GM12874 (cell line): ENCODE measurements around the gene DUSP5.

Source experiments
- TF ChIP-seq, protein P1 (sequence below): IDR thresholded peaks from 2 replicates; pipeline ENCODE4 v1.5.1; 2011; ENCODE audit warnings: low read depth, mild to moderate bottlenecking, control low read depth, low read length, moderate library complexity; ENCODE audit not compliant: insufficient read depth

The DUSP5 gene

DNA sequence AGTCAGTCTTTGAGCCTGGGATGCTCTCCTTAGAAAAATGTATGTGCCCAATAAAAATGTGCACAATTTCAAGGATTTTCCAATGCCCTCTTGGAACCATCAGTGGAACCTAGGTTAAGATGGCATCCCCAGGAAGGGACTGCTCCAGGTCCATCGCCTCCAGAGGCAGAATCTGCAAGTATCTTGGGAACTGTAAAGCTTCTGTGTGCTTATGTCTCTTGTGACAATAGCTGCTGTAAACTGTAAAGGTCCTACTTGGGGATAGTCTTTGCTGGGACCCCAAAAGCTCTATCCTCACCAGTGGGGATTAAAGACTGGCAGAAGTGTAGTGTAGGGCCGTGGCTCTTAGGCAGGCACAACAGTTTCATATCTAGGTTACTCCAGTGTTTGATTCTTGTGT lies 11.9 kb downstream of the DUSP5 start:
- TF ChIP-seq, protein P1, sequence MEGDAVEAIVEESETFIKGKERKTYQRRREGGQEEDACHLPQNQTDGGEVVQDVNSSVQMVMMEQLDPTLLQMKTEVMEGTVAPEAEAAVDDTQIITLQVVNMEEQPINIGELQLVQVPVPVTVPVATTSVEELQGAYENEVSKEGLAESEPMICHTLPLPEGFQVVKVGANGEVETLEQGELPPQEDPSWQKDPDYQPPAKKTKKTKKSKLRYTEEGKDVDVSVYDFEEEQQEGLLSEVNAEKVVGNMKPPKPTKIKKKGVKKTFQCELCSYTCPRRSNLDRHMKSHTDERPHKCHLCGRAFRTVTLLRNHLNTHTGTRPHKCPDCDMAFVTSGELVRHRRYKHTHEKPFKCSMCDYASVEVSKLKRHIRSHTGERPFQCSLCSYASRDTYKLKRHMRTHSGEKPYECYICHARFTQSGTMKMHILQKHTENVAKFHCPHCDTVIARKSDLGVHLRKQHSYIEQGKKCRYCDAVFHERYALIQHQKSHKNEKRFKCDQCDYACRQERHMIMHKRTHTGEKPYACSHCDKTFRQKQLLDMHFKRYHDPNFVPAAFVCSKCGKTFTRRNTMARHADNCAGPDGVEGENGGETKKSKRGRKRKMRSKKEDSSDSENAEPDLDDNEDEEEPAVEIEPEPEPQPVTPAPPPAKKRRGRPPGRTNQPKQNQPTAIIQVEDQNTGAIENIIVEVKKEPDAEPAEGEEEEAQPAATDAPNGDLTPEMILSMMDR, result no peak

DNA sequence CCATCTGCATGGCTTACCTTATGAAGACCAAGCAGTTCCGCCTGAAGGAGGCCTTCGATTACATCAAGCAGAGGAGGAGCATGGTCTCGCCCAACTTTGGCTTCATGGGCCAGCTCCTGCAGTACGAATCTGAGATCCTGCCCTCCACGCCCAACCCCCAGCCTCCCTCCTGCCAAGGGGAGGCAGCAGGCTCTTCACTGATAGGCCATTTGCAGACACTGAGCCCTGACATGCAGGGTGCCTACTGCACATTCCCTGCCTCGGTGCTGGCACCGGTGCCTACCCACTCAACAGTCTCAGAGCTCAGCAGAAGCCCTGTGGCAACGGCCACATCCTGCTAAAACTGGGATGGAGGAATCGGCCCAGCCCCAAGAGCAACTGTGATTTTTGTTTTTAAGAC lies 12.4 kb downstream of the DUSP5 start:
- TF ChIP-seq, protein P1, result no peak

DNA sequence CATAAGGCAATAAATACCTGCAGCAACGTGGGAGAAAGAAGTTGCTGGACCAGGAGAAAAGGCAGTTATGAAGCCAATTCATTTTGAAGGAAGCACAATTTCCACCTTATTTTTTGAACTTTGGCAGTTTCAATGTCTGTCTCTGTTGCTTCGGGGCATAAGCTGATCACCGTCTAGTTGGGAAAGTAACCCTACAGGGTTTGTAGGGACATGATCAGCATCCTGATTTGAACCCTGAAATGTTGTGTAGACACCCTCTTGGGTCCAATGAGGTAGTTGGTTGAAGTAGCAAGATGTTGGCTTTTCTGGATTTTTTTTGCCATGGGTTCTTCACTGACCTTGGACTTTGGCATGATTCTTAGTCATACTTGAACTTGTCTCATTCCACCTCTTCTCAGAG lies 13.0 kb downstream of the DUSP5 start:
- TF ChIP-seq, protein P1, result no peak

DNA sequence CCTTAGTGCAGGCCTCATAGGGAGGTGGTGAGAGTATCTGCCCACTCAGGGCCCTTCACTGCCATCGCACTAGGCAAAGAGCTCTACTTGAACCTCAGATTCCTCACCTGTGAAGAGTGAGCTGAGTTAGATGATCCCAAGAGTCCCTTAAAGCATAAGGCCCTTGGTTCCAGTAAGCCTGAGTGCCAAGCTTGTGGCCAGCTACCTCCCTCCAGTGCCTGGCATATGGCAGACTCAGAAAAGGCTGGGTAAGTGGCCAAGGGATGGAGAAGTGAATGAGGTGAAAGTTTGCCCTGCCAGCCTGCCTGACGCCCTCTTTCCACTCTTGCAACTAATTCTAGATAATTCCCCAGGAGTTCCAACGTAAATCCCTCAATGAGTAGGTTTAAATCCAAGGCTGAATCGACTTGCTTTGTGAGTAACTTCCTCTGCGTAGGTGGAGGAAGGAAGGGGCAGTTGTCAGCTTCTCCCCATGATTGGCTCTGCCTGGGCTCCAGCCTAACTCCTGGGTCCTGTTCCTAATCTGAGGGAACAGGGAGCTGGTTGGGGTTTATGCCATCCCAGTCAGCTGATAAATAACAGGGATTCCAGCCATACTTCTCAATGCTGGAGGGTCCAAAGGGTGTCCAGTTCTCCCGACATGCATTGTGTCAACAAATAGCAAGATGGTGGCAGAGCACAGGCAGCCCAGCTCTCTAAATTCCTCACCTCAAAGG lies 14.2 kb downstream of the DUSP5 start:
- TF ChIP-seq, protein P1, result no peak

DNA sequence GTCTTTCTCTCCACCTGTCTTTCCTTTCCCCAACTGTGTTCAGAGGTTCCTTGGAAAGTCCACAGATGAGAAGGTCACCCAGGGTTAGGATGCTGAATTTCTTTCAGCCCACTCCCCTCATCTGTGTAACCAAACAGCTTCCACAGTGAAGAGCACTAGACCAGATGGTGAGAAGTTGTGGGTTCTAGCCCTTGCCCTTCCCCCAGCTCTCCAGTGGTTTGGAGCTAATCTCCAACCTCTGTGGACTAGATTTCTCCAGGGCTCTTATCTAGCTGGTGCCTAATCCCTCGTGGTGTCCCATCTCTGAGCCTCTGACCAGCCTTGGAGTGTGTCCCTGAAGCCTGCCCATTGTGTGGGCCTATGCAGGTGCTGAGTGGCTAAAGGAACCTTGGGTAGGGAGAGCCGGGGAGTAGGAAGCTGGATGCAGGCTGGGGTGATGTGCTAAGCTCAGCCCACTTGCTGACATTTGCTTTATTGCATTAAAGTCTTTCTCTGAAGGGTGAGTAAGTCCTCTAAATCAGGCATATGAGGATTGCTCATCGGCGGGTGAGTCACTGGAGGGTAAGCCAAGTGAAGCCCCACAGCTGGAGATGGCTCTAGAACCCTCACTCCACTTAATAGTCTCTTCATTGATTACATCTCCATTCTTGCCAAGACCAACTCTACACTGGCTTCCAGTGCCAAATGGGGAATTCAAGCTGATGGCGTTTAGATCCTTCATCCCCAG lies 14.9 kb downstream of the DUSP5 start:
- TF ChIP-seq, protein P1, result no peak

DNA sequence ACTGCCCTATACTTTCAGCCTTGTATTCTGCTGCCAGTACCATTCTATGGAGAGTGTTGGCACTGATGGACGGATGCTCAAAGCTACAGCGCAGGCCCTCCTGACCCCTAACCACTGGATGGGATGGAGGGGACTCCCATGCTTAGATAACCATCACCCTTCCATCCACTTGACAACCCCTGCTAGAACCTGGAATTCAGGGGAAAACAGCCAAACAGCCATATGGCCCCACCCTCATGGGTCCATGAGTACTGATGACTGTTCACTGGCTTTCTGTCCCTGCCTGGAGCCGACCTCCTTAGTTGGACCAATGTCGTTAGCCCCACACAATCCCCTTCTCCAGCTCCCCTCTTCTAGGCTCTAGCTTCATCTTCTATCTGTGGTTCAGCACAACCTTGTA lies 16.2 kb downstream of the DUSP5 start:
- TF ChIP-seq, protein P1, result no peak

DNA sequence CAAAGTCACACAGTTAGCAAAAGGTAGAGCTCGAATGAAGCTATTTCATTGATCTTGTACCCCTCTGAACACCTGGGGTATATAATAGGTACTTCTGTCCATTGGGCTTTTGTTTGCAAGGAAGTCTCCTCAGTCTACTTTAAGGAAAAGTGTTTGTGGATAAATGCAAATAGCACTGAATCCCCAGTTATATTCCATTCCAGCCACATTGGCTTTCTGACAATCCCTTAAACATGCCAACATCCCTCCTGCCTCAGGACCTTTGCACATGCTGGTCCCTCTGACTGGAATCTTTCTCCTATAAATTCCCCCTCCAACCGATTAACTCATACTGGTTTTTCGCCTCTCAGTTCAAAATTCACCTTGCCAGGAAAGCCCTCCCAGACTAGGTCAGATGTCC lies 17.1 kb downstream of the DUSP5 start:
- TF ChIP-seq, protein P1, result no peak
